Thyroid gland (tissue), 4 donors: Measurements from ENCODE around the gene TRPM1.

ENCODE experiments used
- CTCF ChIP-seq, 6 experiments: fragments of 200-600 bp in 3 of 6; fragments of 450-650 bp in 3 of 6; sonication (generic) in 3 of 6; IDR thresholded peaks; one replicate each; pipeline ENCODE4 v1.5.1; 2016 to 2019; ENCODE audit warnings: antibody characterized with exemption in 6 of 6, mild to moderate bottlenecking in 2 of 6, inconsistent platforms in 1 of 6, moderate library complexity in 1 of 6
- POLR2A ChIP-seq, 2 donors: fragments of 450-650 bp; IDR thresholded peaks; one replicate each; pipeline ENCODE4 v1.6.1; 2017; ENCODE audit warnings: antibody characterized with exemption in 2 of 2, mild to moderate bottlenecking in 2 of 2, moderate library complexity in 1 of 2

GRCh38 chr15:31136016-31136415 lies 34.5 kb upstream of the TRPM1 start:
- TF ChIP-seq CTCF (IDR thresholded peaks at IDR 0.05) (no peak), POLR2A (IDR thresholded peaks at IDR 0.05) (no peak)
